HEK293T (cell line): Measurements from ENCODE around the gene NLN.

Source experiments
- BHLHE40 ChIP-seq: fragments of 450-650 bp; IDR thresholded peaks from 2 replicates; pipeline ENCODE4 v1.6.1; 2016; ENCODE audit warnings: mild to moderate bottlenecking, moderate library complexity, borderline replicate concordance
- CTBP1 ChIP-seq: fragments of 450-650 bp; IDR thresholded peaks from 2 replicates; pipeline ENCODE4 v1.6.1; 2016; ENCODE audit warnings: borderline replicate concordance
- ELF4 ChIP-seq: fragments of 450-650 bp; IDR thresholded peaks from 2 replicates; pipeline ENCODE4 v1.6.1; 2017; ENCODE audit warnings: antibody characterized with exemption
- FOXK2 ChIP-seq: fragments of 450-650 bp; IDR thresholded peaks from 2 replicates; pipeline ENCODE4 v1.6.1; 2016; ENCODE audit warnings: mild to moderate bottlenecking
- FOXM1 ChIP-seq: fragments of 450-650 bp; IDR thresholded peaks from 2 replicates; pipeline ENCODE4 v1.6.1; 2017; ENCODE audit warnings: mild to moderate bottlenecking, borderline replicate concordance
- SP1 ChIP-seq: fragments of 450-650 bp; IDR thresholded peaks from 2 replicates; pipeline ENCODE4 v1.6.1; 2017
- SUZ12 ChIP-seq: fragments of 450-650 bp; IDR thresholded peaks from 2 replicates; pipeline ENCODE4 v1.6.1; 2016; ENCODE audit warnings: mild to moderate bottlenecking
- TARDBP ChIP-seq: fragments of 450-650 bp; IDR thresholded peaks from 2 replicates; pipeline ENCODE4 v1.6.1; 2016
- ZNF384 ChIP-seq: fragments of 450-650 bp; IDR thresholded peaks from 2 replicates; pipeline ENCODE4 v1.6.1; 2016

- no peak for TF ChIP-seq FOXK2
- no peak for TF ChIP-seq CTBP1
- no peak for TF ChIP-seq TARDBP
- no peak for TF ChIP-seq SUZ12
- TF ChIP-seq ZNF384: no peak
- no peak for TF ChIP-seq FOXM1
- no peak for TF ChIP-seq SP1
- no peak for TF ChIP-seq BHLHE40
- TF ChIP-seq ELF4: no peak
Observed at GRCh38 chr5:65833780-65834179, 111.8 kb downstream of the NLN start.
